Stromal cell of bone marrow (primary cell): ENCODE measurements around the gene GMPR.
A peak's percentile ranks its signal among the peaks of the same experiment; 100 is the strongest.

Experiments
- DNase-seq: peaks from one replicate; pipeline ENCODE4 v3.0.0-alpha.2; 2012; ENCODE audit warnings: low read depth

The GMPR gene

GRCh38 chr6:16327777-16328325, 89.5 kb downstream of the GMPR start:
- no peak for DNase-seq

GRCh38 chr6:16329233-16329632, 90.8 kb downstream of the GMPR start:
- DNase-seq: no peak

GRCh38 chr6:16331384-16332174, 93.2 kb downstream of the GMPR start:
- peak; percentile 67 for DNase-seq

GRCh38 chr6:16332175-16332542, 93.8 kb downstream of the GMPR start:
- no peak for DNase-seq

DNA sequence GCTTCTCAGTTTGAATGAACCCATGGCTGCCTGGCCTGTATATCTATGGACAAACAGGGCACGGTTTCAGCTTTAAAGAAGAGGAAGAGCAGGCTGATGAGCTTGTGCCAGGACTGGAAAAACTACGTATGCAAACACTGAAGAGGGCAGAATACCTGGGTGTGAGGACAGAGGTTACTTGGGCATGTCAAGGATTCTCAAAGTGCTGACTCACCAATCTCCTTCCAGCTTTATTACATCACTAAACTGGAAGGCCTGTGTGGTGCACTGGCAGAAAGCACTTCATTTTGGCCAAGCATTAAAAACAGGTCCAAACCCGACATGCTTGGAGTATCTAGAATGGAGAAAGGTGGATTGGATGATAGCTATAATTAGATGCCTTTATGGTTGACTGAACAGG, 95.2 kb downstream of the GMPR start:
- DNase-seq: no peak

DNA sequence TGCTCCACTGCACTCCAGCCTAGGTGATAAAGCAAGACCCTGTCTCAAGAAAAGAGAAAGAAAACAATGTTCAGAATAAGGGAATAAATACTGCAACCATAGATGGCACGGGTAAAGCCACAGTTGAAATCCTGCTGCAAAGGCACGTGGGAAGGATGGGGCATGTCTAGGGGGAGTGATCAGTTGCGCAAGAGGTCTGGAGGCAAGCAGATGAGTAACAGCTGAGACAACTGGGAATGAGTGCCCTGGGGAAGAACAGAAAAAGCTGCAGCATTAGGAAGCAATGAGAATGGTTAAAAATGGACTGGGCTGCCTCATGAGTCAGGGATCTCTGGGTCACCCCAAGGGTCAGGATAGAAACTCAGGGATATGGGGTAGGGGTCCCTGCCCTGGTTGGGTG, 96.3 kb downstream of the GMPR start:
- peak; percentile 92 for DNase-seq

DNA sequence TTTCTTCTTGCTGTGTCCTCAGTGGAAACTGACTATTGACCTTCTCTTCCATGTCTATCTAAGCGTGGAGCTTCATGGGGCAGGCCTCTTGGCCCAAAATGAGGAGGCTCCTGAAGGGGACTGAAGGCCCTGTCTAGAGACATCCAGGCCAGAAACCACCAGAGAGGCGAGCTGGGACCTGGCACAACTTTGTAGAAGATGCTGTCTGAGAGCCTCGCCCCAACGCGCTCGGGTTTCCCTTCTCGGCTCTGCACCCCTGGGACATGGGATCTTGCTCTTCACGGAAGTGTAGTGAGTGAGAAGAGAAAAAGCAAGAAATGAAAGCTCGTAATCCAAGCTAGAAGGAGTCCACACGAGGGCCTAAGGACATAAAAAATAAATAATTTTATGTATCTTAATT, 96.8 kb downstream of the GMPR start:
- no peak for DNase-seq

GRCh38 chr6:16336056-16336818, 97.8 kb downstream of the GMPR start:
- no peak for DNase-seq

- DNase-seq: no peak
These were observed 98.5 kb downstream of the GMPR start for GRCh38 chr6:16336911-16337294.

GRCh38 chr6:16337295-16337975, 99.0 kb downstream of the GMPR start:
- peak; percentile 98 for DNase-seq

DNA sequence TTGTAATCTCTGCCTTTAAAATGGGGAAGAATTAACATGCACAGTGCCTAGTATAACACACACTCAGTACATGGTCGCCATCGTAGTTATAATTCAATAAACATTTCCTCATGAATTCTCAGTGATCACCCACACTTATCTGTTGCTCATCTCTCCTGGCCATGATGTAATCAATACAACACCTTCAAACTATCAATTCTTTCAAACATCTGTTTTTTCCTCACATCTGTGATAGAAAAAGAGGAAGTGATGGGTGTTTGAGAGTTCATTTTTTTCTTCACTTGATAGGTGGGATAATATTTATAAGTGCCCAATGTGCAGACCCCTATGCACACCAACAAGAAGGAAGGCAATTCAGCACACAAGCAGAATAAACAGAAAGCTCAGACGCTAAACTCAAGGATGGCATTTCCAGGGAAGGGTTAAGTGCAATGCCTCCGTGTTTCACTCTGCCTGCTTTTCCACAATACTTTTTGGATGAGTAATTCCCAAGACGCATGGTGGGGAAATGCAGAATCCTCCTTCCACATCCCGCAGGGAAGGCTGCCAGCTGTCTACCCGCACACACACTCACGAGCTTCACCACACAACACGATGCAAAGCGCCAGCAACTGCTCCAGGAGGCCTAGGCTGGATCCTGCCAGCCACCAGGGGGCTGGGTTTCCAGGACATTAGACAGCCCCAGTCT, 100.3 kb downstream of the GMPR start:
- peak; percentile 99 for DNase-seq

- DNase-seq: no peak
These were observed 100.8 kb downstream of the GMPR start for GRCh38 chr6:16339265-16339587.

DNA sequence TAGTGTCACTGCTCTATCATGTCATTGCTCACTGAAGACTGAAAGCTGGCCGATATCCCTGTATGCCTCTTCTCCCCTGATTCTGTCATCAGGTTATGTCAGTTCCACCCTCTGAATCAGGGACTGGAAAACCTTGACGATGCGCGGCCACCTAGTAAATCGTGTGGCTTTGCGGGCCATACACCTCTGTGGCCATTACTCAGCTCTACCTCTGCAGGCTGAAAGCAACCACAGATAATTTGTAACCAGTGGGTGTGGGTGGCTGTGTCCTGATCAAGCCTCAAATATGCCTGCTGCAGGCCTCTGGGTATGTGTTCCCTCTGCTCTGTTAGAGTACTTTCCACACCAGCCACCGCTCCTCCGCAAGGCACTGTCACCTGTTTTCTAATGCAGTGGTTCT, 105.2 kb downstream of the GMPR start:
- no peak for DNase-seq

GRCh38 chr6:16344756-16345155, 106.4 kb downstream of the GMPR start:
- no peak for DNase-seq
